NOMO-1 treated with dmso at 0.1 percent for 144 hours (cell line): ENCODE results near the gene ACP7.

Experiments
- DNase-seq: peaks from one replicate; lab custom pipeline; 2025; ENCODE audit not compliant: unreplicated experiment; lab: John Stamatoyannopoulos, UW

The ACP7 gene

DNA sequence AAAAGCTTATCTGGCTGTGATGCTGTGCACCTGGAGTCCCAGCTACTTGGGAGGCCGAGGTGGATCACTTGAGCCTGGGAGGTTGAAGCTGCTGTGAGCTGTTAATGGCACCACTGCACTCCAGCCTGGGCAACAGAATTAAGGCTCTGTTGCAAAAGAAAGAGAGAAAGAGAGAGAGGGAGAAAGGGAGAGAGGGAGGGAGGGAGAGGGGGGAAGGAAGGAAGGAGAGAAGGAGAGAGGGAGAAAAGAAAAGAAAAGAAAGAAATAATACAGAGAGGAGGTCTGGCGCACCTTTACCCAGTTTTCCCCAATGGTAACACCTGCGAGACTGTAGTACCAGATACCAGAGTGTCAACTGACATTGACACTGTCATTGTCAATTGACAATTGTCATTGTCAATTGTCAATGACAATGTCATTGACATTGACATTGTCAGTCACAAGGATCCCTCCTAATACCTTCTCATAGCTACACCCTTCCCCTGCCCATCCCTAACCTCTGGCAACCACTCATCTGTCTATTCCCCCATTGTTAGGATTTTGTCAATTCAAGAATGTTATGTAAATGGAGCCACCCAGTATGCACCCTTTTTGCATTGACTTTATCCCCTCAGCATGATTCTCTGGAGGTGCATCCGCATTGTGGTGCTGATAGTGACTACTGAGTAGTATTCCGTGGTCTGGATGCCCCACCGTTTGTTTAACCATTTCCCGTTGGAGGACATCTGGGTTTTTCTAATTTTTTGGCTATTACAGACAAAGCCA, 62.7 kb downstream of the ACP7 start:
- no peak for DNase-seq

DNA sequence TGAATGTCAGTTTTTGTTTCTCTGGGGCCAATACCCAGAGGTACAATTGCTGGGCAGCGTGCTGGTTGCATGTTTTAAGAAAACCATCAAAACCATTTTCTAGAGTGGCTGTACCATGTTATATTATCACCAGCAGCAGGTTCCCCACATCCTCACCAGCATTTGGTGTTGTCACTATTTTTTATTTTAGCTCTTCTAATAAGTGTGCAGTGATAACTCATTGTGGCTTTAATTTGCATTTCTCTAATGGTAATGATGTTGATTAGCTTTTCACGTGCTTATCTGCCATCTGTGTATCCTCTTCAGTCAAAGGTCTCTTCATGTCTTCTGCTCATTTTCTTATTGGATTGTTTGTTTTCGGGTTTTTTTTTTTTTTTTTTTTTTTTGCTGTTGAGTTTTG, 63.3 kb downstream of the ACP7 start:
- DNase-seq = no peak

DNA sequence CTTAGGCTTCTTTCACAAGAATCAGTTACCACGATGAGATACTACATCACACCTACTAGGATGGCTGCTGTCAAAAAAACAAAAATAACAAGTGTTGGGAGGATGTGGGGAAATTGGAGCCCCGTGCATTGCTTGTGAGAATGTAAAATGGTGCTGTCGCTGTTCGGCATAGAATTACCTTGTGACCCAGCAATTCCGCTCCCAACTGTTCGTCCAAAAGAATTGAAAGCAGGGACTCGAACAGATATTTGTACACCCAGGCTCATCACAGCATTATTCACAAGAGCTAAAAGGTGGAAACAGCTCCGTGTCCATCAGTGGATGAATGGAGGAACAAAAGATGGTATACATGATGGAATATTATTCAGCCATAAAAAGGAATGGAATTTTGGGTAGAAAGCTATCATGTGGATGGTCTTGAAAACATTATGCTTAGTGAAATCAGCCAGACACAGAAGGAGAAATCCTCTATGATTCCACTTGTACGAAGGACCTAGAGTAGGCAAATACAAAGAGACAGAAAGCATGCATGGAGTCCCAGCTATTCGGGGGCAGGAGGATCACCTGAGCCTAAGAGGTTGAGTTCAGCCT, 64.9 kb downstream of the ACP7 start:
- DNase-seq = no peak

DNA sequence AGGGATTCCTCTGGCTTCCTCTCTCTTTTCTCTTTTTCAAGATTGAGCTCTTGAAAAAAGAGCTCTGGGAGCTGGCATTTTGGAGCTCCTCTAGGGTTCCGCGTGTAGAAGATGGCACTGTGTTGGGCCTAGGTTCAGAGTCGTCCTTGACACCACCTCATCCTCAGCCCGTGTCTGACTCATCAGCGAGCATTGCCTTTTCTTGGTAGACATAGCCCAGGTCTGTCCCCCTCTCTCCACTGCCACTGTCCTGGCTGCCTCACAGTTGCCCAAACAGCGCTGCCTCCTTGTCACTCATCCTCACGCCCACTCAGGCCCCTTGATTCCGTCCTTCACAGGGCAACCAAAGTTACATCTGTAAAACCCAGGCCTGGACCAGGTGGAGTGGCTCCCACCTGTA, 66.1 kb downstream of the ACP7 start:
- no peak for DNase-seq

DNA sequence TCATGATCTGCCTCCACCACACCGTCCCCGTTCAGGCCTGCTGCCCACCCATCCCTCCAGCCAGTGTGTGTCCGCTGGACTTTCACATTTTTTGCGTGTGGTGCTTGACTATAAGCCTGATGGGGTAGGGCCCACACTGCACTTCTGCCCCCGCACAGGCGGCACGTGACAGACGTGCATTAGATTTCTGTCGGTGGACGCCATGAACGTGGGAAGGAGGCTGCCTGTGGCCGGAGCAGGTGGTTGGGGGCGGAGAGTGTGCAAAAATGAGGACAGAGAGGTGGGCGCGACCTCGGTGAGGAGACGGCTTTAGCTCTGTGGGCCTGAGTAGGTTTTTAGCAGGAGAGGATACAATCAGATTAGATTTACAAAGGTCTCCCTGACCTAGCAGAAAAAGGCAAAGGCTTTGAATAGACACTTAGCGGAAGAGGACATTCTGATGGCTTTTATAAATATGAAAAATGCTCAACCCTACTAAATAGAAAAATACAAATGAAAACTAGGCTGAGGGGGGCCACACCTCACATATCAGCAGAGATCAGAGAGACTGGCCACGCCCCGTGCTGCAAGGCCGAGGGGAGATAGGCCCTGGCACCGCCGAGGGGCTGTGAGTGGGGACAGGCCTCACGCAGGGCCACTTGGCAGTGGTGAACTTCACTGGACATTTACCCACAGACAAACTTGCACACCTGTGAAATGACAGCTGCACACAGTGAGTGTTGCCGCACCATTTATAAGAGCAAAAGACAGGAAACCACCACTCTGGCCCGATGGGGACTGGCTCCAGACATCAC, 66.8 kb downstream of the ACP7 start:
- DNase-seq = no peak

DNA sequence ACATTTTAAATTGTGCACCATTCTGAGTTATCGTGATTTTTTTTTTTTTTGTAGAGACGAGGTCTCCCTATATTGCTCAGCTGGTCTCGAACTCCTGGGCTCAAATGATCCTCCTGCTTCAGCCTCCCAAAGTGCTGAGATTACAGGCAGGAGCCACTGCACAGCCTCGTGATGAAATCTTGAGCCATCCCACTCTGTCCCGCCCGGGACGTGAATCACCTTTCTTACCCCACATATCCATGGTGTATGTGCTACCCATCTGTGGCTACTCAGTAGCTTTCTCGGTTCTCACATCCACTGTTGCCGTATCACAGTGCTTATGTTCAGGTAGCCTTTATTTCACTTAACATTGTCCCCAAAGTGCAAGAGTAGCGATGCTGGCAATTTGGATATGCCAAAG, 67.9 kb downstream of the ACP7 start:
- DNase-seq = no peak

DNA sequence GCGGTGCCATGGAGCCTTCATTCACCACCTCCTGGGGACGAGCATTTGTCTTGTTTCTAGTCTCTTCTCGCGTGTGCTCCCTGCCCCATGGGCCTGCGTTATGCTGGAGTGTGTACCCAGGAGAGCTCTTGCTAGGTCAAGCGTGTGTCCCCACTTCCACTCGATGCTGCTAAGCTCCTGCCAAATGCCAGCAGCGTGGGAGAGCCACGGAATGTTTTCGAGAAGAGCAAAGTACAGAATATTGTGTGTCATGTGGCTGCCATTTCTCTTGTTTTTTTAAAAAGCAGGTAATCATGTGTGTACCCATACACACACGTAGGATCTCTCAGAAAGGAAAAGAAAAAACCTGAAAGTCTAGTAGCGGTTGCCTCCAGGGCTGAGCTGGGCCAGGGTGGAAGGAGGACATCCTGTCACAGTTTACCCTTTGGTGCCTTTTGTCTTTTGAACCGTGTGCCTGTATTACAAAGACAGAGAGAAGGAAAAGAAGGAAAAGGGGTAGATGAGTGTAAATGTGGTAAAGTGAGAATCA, 70.0 kb downstream of the ACP7 start:
- no peak for DNase-seq

DNA sequence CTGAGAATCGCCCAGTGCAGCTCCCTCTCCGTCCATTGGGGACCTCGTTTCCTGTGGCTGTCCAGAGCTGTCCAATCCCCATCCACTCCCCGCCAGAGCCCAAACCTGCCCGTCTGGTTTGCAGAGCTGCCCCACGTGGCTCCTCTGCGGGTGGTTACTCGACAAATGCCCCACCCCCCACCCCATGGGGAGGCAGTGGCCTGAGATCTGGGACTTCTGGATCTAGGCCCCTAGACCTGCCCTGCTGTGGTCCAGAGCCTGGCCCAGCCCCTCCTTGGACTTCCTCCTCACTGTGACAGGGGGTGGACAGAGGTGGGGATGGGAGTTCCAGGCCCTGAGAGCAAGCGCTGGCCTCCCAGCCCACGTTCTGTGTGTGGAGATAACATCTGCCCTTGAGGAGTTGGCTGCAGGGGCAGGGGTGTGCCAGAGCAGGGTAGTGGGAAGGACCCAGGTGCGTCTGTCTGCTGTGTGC, 70.5 kb downstream of the ACP7 start:
- no peak for DNase-seq

DNA sequence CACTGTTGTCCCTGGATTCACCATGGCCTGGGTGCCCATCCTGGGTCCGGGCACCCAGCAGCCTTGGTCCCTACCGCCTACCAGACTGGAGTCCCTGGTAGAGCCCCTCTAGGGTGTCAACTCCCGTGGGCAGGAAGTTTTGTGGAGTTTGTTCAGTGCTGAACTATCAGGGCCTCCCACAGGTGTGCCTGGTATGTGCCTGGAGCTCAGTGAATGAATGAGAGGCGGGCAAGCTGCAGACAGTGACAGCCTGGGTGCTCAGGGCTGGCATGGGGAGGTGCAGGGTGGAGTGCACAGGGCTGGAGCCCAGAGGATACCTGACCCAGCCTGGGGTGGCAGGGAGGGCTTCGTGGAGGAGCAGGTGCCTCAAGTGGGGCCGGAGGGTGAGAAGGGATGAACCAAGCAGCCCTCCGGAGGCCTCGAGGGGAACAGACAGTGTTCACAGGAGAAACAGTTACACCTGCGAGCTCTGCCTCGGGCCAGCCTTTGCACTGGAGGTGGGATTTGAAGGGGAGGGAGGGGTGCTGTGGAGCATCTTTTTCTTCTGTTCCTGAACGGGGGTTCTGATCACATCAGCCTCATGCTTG, 71.0 kb downstream of the ACP7 start:
- no peak for DNase-seq

DNA sequence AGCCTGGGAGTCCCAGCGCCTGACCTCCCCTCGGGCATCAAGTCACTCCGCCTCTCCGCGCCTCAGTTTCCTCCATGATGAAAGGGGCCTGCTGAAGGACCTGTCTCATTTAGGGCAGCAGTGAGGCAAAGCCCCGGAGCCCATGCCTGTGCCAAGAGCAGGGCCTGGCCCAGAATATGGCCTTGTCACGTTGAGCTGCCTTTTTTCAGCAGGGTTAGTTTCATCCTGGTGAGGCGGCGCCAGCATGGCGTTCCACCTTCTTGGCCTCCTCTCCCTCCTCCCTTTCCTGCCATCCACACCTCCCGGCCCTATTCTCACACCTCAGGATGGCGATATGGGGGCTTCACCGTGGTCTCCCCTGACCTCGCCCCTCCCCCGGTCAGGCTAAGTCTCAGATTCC, 71.6 kb downstream of the ACP7 start:
- no peak for DNase-seq

DNA sequence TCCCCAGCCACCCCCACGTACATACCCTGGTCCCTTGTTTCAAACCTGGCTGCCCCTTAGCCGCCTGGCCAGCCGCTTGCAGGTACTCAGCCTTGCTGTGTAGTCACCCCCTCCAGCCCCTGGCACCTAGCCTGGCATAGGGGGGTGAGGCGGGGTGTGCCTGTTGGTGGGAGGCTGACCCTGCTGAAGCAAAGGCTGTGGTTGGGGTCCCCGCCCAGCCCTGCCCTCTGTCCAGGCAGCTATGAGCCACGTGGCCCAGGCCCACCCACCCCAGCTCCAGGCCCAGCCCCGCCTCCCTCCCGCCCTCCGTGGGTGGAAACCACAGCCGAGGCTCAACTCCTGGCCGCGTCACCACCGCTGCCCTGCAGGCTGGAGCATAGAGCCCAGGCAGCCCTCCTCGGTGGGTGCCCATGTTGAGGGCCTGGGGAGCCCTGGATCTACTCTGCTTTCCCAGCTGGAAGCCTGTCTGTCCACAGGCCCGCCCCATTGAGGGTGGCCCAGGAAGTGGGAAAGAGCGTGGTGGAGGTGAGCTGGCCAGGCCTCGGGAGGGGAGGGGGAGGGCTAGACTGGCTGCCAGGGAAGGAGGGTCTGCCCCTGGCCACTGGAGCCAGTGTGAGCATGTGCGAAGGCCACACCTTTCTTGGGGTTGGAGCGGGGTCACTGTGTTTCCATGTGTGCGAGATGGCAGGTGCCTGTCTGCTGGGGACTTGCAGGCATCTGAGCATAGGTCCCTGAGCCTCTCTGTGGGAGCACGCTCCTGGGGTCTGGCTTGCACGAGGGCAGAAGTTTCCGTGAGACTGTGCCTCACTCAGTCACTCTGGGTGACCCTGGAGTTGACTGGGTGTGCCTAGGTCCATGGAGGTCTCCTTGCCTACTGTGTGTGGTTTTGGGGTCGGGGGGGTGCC, 72.4 kb downstream of the ACP7 start:
- DNase-seq = no peak

DNA sequence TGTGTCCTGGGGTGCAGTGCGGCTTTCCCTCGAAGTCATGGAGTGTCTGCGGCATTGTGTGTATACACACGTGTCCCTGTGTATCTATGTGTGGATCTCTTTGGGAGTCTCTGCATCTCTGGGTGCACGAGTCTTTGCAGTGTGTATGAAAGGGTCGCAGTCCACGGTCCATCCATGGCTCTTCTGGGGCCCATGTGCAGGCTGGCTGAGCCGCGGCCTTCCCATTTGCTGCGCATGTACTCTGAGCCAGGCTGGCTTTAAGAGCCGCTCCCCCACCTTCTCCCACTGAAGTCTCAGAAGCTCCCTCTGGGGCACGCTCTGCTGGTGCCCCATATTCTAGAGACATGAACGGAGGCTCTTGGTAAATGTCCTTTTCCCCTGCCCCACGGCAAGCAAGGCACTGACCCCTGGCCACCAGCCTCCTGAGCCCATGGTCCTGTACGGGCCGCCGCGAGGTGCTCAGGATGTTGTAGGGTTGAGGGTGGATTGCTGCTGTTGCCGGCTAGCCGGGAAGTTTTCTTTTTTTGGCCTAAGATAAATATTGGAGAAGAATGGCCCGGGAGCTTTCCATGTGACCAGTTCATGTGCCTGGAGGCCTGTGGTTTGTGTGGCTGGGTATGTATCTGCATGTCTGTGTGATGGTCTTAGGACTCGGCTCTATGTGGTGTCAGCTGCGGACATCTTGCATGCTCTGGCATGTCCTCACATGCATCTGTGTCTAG, 73.3 kb downstream of the ACP7 start:
- DNase-seq = no peak

DNA sequence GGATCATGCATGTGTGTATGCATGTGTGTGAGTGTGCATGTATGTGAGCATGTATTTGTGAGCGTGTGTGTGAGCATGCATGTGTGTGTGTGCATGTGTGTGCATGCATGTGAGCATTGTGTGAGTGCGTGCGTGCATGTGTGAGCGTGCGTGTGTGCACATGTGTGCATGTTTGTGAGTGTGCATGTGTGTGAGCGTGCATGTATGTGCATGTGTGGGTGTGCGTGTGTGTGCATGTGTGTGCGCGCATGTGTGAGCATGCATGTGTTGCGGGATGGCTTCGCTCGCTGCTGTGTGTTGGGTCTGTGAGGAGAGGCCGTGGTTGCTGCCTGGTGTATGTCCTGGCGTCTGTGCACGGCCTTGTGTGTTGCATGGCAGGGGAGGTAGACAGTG, 73.8 kb downstream of the ACP7 start:
- no peak for DNase-seq

DNA sequence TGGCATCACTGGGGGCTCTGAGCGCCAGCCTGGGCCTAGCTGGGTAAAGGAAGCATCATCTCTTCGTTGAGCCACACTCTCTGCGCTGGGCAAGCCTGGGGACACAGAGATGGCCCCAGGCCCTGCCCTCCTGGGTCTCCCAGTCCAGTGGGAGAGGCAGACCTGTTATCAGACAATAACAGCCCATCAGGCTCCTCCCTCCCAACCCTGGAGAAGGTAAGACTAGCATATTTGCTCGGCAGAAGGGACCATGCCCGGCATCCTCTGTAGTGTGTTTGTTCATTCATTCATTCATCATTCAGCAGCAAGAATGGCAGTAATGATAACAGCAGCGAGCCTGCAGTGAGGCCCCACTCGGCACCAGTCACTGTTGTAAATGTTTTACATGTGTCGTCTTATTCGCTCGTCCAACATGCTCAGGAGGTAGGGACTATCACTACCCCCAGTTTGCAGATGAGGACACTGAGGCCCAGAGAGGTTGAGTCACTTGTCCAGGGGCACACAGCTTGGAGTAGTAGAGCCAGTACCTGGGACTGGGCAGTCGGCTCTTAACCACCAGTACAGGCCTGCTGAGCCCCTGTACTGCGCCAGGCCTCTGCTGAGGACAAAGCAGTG, 74.6 kb downstream of the ACP7 start:
- DNase-seq = no peak

DNA sequence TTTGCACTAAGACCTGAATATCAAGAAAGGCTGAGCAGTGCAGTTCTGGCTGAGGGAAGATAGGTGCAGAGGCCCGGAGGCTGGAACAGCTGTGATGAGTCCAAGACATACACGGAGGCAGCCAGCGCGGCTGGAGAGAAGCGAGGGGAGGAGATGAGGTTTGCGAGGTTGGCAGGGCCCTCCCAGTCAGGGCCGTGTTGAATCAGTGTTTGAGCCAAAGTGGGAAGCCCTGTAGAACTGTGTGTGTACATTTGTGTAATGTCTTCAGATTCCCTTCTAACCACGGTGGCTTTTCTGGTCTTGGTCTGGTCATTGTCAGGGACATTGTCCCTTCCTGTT, 76.3 kb downstream of the ACP7 start:
- no peak for DNase-seq
